HepG2 (cell line): Measurements from ENCODE around the gene FNDC3A. TPM values are rescaled to one million over a fixed set of nuclear protein-coding genes. Genes with fewer than 3 reads are reported as not detected.

Experiments used
- ARID5B ChIP-seq: IDR thresholded peaks from 2 replicates; pipeline ENCODE4 v1.4.0; 2020; ENCODE audit warnings: mild to moderate bottlenecking, missing genetic modification reagents
- ARNTL ChIP-seq: sonication (generic); formaldehyde crosslinking; IDR thresholded peaks from 2 replicates; pipeline ENCODE4 v1.4.0; 2020; ENCODE audit warnings: mild to moderate bottlenecking, missing genetic modification reagents
- CBFB ChIP-seq: sonication (generic); formaldehyde crosslinking; IDR thresholded peaks from 2 replicates; pipeline ENCODE4 v1.4.0; 2020; ENCODE audit warnings: missing genetic modification reagents
- CENPT ChIP-seq: sonication (generic); formaldehyde crosslinking; IDR thresholded peaks from 2 replicates; pipeline ENCODE4 v1.8.0; 2022; ENCODE audit warnings: low read depth, mild to moderate bottlenecking, moderate library complexity, missing genetic modification reagents
- GMEB1 ChIP-seq: sonication (generic); formaldehyde crosslinking; IDR thresholded peaks from 2 replicates; pipeline ENCODE4 v1.5.1; 2020; ENCODE audit warnings: missing genetic modification reagents, mild to moderate bottlenecking, borderline replicate concordance
- HIVEP1 ChIP-seq: sonication (generic); formaldehyde crosslinking; IDR thresholded peaks from 2 replicates; pipeline ENCODE4 v1.4.0; 2020; ENCODE audit warnings: mild to moderate bottlenecking, missing genetic modification reagents
- KAT2B ChIP-seq: fragments of 150-350 bp; IDR thresholded peaks from 2 replicates; pipeline ENCODE4 v1.6.1; 2014; ENCODE audit warnings: low read depth, low read length, borderline replicate concordance
- MED13 ChIP-seq: sonication (generic); formaldehyde crosslinking; IDR thresholded peaks from 2 replicates; pipeline ENCODE4 v1.5.0; 2020; ENCODE audit warnings: missing genetic modification reagents
- MEF2D ChIP-seq: sonication (generic); formaldehyde crosslinking; IDR thresholded peaks from 2 replicates; pipeline ENCODE4 v1.5.1; 2020; ENCODE audit warnings: mild to moderate bottlenecking, missing genetic modification reagents
- MTERF4 ChIP-seq: sonication (generic); formaldehyde crosslinking; IDR thresholded peaks from 2 replicates; pipeline ENCODE4 v1.8.0; 2023; ENCODE audit warnings: mild to moderate bottlenecking, missing genetic modification reagents
- NCOA1 ChIP-seq: sonication (generic); formaldehyde crosslinking; IDR thresholded peaks from 2 replicates; pipeline ENCODE4 v1.9.0; 2021; ENCODE audit warnings: missing genetic modification reagents
- SPEN ChIP-seq: sonication (generic); formaldehyde crosslinking; IDR thresholded peaks from 2 replicates; pipeline ENCODE4 v1.5.1; 2020; ENCODE audit warnings: low read depth, mild to moderate bottlenecking, missing genetic modification reagents
- ZBTB10 ChIP-seq: sonication (generic); formaldehyde crosslinking; IDR thresholded peaks from 2 replicates; pipeline ENCODE4 v1.4.0; 2020; ENCODE audit warnings: missing genetic modification reagents, borderline replicate concordance
- ZBTB33 ChIP-seq: sonication (generic); formaldehyde crosslinking; IDR thresholded peaks from 2 replicates; pipeline ENCODE4 v1.4.0; 2020; ENCODE audit warnings: missing genetic modification reagents
- ZFP41 ChIP-seq: sonication (generic); formaldehyde crosslinking; IDR thresholded peaks from 2 replicates; pipeline ENCODE4 v1.4.0; 2020; ENCODE audit warnings: mild to moderate bottlenecking, missing genetic modification reagents, borderline replicate concordance
- ZNF10 ChIP-seq: sonication (generic); formaldehyde crosslinking; IDR thresholded peaks from 2 replicates; pipeline ENCODE4 v1.4.0; 2020; ENCODE audit warnings: mild to moderate bottlenecking, low read depth, missing genetic modification reagents, borderline replicate concordance
- ZNF331 ChIP-seq: sonication (generic); formaldehyde crosslinking; IDR thresholded peaks from 2 replicates; pipeline ENCODE4 v1.4.0; 2020; ENCODE audit warnings: missing genetic modification reagents
- polyA plus RNA-seq, 8 experiments: library from polyadenylated mRNA; depleted of rRNA in 3 of 8; stranded (reverse) in 7 of 8; unstranded in 1 of 8; fragments of >200 nt; fragmentation: Illumina TruSeq in 4 of 8; extraction: Trizol in 4 of 8; gene quantifications; 2 replicates each; pipeline versions ENCODE4 v1.2.1 to v1.2.3, GENCODE V29; 2011 to 2016; ENCODE audit warnings: low read depth in 4 of 8, missing spikeins in 1 of 8, mixed read lengths in 1 of 8; ENCODE audit not compliant: insufficient read depth in 1 of 8
- total RNA-seq, 5 experiments: library from RNA; depleted of rRNA; stranded (reverse); fragments of >200 nt; fragmentation: Illumina TruSeq; extraction: Trizol; gene quantifications; 2 replicates each; pipeline ENCODE4 v1.2.3, GENCODE V29; 2016; ENCODE audit warnings: low read depth in 1 of 5

FNDC3A gene
- total and polyA plus RNA-seq, 2 of the 13 experiments (the other 11 are each of a cell fraction or from before 2014, with no cell fraction given) = 36.7 to 39.3 TPM

GRCh38 chr13:48975856-48976575 is at the start of gene FNDC3A (continued):
- TF ChIP-seq GMEB1 (CRISPR knock-in tag) = peak; percentile 34; the same call in 1 of the 2 replicates
- peak; percentile 26; the same call in 1 of the 2 replicates for TF ChIP-seq MTERF4 (CRISPR knock-in tag)
- peak; percentile 57; the same call in 1 of the 2 replicates for TF ChIP-seq ZNF331 (CRISPR knock-in tag)
- TF ChIP-seq ZFP41 = no peak
- TF ChIP-seq SPEN = no peak
- TF ChIP-seq MED13 (CRISPR knock-in tag) = peak; percentile 36; the same call in 1 of the 2 replicates
- TF ChIP-seq ARID5B (CRISPR knock-in tag) = peak; percentile 8; the same call in 1 of the 2 replicates
- TF ChIP-seq HIVEP1 (CRISPR knock-in tag) = peak; percentile 66; the same call in 1 of the 2 replicates
- no peak for TF ChIP-seq ZNF10
- TF ChIP-seq KAT2B = no peak
- TF ChIP-seq ZBTB10 (CRISPR knock-in tag) = 0 out of 2 replicates have a peak, but pooled peaks have one; percentile 26
- 0 out of 2 replicates have a peak, but pooled peaks have one; percentile 42 for TF ChIP-seq CBFB (CRISPR knock-in tag)
- no peak for TF ChIP-seq ARNTL (CRISPR knock-in tag)
- TF ChIP-seq ZBTB33 (CRISPR knock-in tag) = no peak
- TF ChIP-seq NCOA1 = 0 out of 2 replicates have a peak, but pooled peaks have one; percentile 39
- TF ChIP-seq MEF2D (CRISPR knock-in tag) = 0 out of 2 replicates have a peak, but pooled peaks have one; percentile 44
- TF ChIP-seq CENPT (CRISPR knock-in tag) = 0 out of 2 replicates have a peak, but pooled peaks have one; percentile 14
